Retinal pigment epithelial cell (primary cell): ENCODE data around the gene HEMGN.

ENCODE experiments used
- DNase-seq: peaks from one replicate; pipeline ENCODE4 v3.0.0-alpha.2; 2010; ENCODE audit warnings: low read depth
- H3K4me3 ChIP-seq: 2 replicates; pipeline ENCODE4 v1.5.1; 2011; ENCODE audit warnings: mild to moderate bottlenecking, low read length, control low read depth, moderate library complexity
- TF ChIP-seq, protein P1 (sequence below): conservative IDR thresholded peaks from 2 replicates; pipeline ENCODE4 v1.5.1; 2011; ENCODE audit warnings: low read depth, low read length, control low read depth, inconsistent platforms

The HEMGN gene

DNA sequence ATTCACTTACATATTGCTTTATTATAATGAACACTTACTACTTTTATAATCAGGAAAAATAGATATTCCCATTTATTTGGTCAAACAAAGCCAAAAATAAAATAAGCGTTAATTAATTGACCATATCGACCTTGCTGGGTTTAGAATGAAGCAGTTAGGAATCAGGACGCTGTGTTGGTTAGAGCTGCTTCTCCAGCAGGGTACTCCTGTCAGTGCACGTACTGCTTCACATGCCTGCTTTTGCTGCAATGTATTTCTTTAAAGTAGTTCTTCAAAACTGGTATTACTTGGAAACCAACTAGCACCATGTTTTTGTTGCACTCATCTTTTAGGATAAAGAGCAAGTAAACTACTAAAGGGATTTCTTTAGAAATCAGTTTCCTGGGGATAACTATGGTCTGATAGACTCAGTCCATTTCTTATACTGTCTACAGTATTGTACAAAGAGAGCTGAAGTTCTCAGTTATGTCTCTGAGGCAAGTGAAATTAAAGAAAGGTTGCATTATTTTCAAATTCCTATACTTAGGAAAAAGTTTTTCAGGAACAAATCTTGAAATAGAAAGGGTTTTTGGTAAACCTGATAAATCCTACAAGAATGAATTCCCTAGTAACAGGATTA lies 8.9 kb downstream of the HEMGN start:
- no peak for DNase-seq
- no peak overlapping the region for H3K4me3 ChIP-seq
- TF ChIP-seq, protein P1, sequence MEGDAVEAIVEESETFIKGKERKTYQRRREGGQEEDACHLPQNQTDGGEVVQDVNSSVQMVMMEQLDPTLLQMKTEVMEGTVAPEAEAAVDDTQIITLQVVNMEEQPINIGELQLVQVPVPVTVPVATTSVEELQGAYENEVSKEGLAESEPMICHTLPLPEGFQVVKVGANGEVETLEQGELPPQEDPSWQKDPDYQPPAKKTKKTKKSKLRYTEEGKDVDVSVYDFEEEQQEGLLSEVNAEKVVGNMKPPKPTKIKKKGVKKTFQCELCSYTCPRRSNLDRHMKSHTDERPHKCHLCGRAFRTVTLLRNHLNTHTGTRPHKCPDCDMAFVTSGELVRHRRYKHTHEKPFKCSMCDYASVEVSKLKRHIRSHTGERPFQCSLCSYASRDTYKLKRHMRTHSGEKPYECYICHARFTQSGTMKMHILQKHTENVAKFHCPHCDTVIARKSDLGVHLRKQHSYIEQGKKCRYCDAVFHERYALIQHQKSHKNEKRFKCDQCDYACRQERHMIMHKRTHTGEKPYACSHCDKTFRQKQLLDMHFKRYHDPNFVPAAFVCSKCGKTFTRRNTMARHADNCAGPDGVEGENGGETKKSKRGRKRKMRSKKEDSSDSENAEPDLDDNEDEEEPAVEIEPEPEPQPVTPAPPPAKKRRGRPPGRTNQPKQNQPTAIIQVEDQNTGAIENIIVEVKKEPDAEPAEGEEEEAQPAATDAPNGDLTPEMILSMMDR: no peak

DNA sequence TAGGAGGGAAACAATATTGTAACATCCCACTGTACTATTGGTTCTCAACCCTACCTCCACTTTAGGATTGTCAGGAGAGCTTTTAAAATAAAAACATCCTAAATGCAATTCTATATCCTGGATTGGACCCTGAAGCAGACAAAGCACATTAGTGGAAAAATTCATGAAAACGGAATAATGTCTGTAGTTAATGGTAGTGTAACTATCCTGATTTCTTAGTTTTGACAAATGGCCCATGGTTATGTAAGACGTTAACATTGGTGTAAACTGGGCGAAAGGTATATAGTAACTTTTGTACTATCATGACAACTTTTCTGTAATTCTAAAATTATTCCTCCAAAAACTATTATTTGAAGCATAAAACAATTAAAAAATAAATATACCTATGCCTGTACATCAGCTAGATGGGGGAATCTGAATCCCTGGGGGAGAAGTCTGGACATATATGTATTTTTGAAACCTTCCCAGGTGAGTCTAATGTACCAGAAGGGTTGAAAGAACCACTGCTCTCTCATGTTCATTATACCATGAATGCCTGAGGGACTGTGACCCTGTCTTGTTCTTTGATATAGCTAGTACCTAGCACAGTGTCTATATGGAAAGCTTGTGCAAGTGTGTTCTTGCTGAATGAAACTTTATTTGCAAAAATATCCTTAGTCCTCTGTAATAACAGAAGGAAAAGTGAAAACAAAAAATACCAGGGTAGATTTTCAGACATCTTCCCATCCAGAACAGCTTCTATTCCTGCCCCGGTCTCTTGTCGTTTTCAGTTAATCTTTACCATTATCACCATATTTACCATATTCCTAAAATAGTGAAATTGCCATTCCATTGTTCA lies 12.3 kb downstream of the HEMGN start:
- TF ChIP-seq, protein P1: no peak
- DNase-seq: no peak
- no peak overlapping the region for H3K4me3 ChIP-seq

DNA sequence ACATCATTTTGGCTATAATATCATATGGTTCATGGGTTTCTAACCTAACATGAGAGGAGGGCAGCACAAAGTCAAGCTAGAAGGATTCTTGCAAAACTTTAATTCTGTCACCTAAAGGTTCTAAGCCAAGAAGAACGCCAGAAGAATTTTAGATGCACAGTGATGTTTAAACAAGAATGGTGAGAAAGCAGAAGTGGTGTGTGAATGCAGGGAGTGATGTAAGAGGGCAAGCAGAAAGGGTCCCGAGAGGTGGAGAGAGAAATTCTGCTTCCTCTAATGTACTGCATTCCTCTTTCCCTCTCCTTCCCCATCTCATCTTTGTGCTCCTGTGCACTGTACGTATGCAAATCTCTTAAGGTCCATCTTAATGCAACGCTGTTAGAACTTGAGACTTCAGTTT lies 13.6 kb downstream of the HEMGN start:
- TF ChIP-seq, protein P1: no peak
- DNase-seq: no peak
- H3K4me3 ChIP-seq: no peak overlapping the region

DNA sequence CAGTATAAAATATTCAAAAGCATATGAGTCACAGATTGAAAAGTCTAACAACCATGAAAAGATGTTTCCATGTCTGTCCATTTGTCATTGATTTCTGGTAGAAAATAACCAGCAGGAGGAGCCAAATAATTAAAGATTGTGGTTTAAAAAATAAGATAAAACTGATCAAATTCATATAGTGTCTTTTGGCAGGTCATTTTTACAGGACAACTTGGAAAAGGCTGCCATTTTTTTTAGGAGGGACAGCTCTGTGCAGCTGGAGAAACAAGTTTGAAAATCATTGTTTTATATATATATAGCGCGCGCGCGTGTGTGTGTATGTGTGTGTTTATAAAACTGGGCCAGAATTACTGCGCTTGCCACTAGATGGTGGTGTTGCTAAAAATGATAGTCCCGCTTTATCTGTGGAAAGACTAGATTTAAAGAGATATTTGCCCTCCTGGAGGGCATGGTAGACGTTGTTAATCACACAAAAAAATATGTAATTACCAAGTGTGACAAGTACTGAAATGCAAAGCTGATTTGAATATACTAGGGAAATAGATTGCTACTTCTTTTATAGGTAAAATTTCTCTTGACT lies 14.4 kb downstream of the HEMGN start:
- H3K4me3 ChIP-seq: peak overlapping the region; percentile 35
- TF ChIP-seq, protein P1: peak; percentile 57
- peak; percentile 36 for DNase-seq

DNA sequence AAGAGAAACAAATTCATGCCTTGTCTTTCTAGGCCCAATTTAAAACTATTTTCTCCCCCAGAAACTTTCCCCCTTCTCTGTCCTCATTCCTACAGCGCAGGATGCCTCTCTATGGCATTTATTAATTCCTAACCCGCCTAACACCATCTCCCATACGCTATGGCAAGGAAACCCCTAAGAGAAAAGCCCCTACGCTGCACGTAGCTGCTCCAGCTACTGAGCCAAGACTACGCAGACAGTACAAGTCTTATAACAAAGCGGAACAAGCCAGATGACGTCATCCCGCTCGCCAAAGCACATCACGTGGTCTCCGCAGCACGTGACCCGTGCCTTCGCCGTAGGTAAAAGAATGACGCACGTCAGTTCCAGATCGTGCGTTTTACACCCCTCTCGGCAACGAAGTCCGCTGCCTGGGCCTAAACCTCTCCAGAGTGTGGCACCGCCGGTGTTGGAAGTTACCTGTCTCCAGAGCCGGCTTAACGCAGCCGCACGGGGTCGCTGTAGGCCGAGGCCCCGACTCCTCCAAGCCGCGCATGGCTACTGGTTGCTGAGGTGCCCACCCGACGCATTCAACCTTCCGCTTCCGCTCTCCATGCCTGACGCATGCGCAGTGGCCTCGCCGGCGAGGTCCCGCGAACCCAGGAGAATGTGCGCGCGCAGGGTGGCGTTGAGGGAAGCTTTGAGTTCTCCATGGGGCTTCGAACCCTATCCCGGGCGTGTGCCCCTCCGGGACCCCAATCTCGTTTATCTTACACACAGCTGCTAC lies 15.8 kb downstream of the HEMGN start, which contains the start of gene TRMO:
TSS of gene TRMO (minus strand) at position 542 of the 766 bp plus-strand sequence. CDS start at position 535, 7 bp downstream.
- H3K4me3 ChIP-seq: peak within 1 kb of the TSS; percentile 64
- peak; percentile 94 for DNase-seq
- TF ChIP-seq, protein P1: peak; percentile 76

DNA sequence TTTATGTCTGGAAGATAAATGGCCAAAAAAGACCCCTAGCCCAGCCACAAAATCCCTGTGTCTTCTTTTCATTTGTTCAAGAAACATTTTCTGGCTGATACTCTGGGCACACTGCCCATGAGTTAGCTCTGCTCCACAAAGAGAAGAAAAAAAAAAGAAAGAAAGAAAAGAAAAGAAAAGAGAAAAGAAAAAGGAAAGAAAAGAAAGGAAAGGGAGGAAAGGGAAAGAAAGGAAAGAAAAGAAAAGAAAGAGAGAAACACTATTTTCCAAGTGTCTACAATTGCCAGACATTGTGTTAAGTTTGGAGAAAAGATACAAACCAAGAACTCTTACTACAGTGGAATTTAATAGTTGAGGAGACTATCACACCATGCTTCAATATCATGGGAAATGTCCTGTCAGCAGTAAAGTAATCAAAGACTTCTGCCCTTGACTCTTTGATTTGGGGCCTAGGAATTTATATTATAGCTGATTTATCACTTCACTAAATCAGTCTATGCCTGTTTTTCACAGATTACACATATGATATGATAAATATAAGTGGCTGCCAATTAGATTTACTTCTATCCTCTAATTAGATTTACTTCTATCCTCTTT lies 18.7 kb downstream of the HEMGN start:
- DNase-seq: no peak
- no peak overlapping the region for H3K4me3 ChIP-seq
- TF ChIP-seq, protein P1: no peak
